Endothelial cell of umbilical vein (primary cell): Measurements from ENCODE around the gene LGALS7.

Source experiments
- EZH2 ChIP-seq: IDR thresholded peaks from 2 replicates; pipeline ENCODE4 v1.6.1; 2012; ENCODE audit warnings: borderline replicate concordance, low read depth, mild to moderate bottlenecking, moderate library complexity, low read length, inconsistent platforms; ENCODE audit not compliant: severe bottlenecking
- FOS ChIP-seq: IDR thresholded peaks from 2 replicates; pipeline ENCODE4 v1.6.1; 2011; ENCODE audit warnings: mild to moderate bottlenecking, low read length, moderate library complexity, borderline replicate concordance; ENCODE audit not compliant: insufficient read depth
- GATA2 ChIP-seq: IDR thresholded peaks from 2 replicates; pipeline ENCODE4 v1.7.0; 2011; ENCODE audit warnings: low read depth, mild to moderate bottlenecking, moderate library complexity, mixed read lengths, low read length; ENCODE audit not compliant: insufficient read length, insufficient read depth
- JUN ChIP-seq: IDR thresholded peaks from 2 replicates; pipeline ENCODE4 v1.6.1; 2011; ENCODE audit warnings: borderline replicate concordance, low read depth; ENCODE audit not compliant: insufficient read length, insufficient read depth
- MYC ChIP-seq: IDR thresholded peaks from one replicate; pipeline ENCODE4 v1.6.1; 2011; ENCODE audit warnings: mild to moderate bottlenecking, low read depth, low read length
- POLR2A ChIP-seq: IDR thresholded peaks from 2 replicates; pipeline ENCODE4 v1.6.1; 2012; ENCODE audit warnings: low read depth, mild to moderate bottlenecking, control low read depth, low read length
- POLR2AphosphoS5 ChIP-seq: IDR thresholded peaks from 2 replicates; pipeline ENCODE4 v1.6.1; 2012; ENCODE audit warnings: low read depth, mild to moderate bottlenecking, control low read depth, low read length, moderate library complexity; ENCODE audit not compliant: insufficient read depth
- TF ChIP-seq, protein P1 (sequence below), 2 donors: IDR thresholded peaks; 1 replicate in 1 of 2; 2 replicates in 1 of 2; pipeline ENCODE4 v1.5.1; 2011; ENCODE audit warnings: low read length in 2 of 2, mild to moderate bottlenecking in 2 of 2, moderate library complexity in 2 of 2, control low read depth in 1 of 2, inconsistent platforms in 1 of 2, low read depth in 1 of 2; ENCODE audit not compliant: insufficient read depth in 1 of 2; ENCODE audit errors: extremely low read depth in 1 of 2
- TF ChIP-seq, protein P2 (sequence below): IDR thresholded peaks from 2 replicates; pipeline ENCODE4 v1.6.1; 2011; ENCODE audit not compliant: insufficient read depth, insufficient read length

DNA sequence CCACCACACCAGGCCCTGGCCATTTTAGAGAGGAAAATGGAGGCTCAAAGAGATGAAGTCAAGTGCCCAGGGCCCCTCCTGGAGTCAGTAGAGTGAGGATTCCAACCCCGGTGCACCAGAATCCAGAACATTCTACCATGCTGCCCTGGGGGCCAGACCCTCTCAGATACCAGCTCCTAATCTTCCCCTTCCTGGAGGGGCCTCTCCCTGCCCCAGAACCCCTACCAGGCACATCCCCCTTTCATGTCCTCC lies 40.1 kb downstream of the LGALS7 start:
- TF ChIP-seq EZH2 (no peak), GATA2 (no peak), POLR2AphosphoS5 (no peak), POLR2A (no peak), MYC (no peak), JUN (no peak), FOS (no peak)
- TF ChIP-seq, protein P1, sequence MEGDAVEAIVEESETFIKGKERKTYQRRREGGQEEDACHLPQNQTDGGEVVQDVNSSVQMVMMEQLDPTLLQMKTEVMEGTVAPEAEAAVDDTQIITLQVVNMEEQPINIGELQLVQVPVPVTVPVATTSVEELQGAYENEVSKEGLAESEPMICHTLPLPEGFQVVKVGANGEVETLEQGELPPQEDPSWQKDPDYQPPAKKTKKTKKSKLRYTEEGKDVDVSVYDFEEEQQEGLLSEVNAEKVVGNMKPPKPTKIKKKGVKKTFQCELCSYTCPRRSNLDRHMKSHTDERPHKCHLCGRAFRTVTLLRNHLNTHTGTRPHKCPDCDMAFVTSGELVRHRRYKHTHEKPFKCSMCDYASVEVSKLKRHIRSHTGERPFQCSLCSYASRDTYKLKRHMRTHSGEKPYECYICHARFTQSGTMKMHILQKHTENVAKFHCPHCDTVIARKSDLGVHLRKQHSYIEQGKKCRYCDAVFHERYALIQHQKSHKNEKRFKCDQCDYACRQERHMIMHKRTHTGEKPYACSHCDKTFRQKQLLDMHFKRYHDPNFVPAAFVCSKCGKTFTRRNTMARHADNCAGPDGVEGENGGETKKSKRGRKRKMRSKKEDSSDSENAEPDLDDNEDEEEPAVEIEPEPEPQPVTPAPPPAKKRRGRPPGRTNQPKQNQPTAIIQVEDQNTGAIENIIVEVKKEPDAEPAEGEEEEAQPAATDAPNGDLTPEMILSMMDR (IDR thresholded peaks at IDR 0.05; ENCODE audit: extremely low read depth in 1 of 2, insufficient read depth in 1 of 2, low read depth in 1 of 2, low read length in 2 of 2): no peak
- TF ChIP-seq, protein P2, sequence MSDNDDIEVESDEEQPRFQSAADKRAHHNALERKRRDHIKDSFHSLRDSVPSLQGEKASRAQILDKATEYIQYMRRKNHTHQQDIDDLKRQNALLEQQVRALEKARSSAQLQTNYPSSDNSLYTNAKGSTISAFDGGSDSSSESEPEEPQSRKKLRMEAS: no peak
